HepG2 (cell line): ENCODE results near the gene MGAT1. TPM values are rescaled to one million over a fixed set of nuclear protein-coding genes. Genes with fewer than 3 reads are reported as not detected.

ENCODE experiments used
- MAFF ChIP-seq: IDR thresholded peaks from 2 replicates; pipeline ENCODE4 v1.6.1; 2011; ENCODE audit warnings: low read depth, low read length, improper control_type of control experiment
- ZBTB33 ChIP-seq: sonication (generic); formaldehyde crosslinking; IDR thresholded peaks from 2 replicates; pipeline ENCODE4 v1.4.0; 2020; ENCODE audit warnings: missing genetic modification reagents
- ZFAT ChIP-seq: sonication (generic); formaldehyde crosslinking; conservative IDR thresholded peaks from 2 replicates; pipeline ENCODE4 v1.8.1; 2023; ENCODE audit warnings: missing genetic modification reagents, inconsistent platforms
- polyA plus RNA-seq, 8 experiments: library from polyadenylated mRNA; depleted of rRNA in 3 of 8; stranded (reverse) in 7 of 8; unstranded in 1 of 8; fragments of >200 nt; fragmentation: Illumina TruSeq in 4 of 8; extraction: Trizol in 4 of 8; gene quantifications; 2 replicates each; pipeline versions ENCODE4 v1.2.1 to v1.2.3, GENCODE V29; 2011 to 2016; ENCODE audit warnings: low read depth in 4 of 8, missing spikeins in 1 of 8, mixed read lengths in 1 of 8; ENCODE audit not compliant: insufficient read depth in 1 of 8
- total RNA-seq, 5 experiments: library from RNA; depleted of rRNA; stranded (reverse); fragments of >200 nt; fragmentation: Illumina TruSeq; extraction: Trizol; gene quantifications; 2 replicates each; pipeline ENCODE4 v1.2.3, GENCODE V29; 2016; ENCODE audit warnings: low read depth in 1 of 5
- TF ChIP-seq, protein P1 (sequence below): sonication (generic); formaldehyde crosslinking; IDR thresholded peaks from 2 replicates; pipeline ENCODE4 v1.4.0; 2020; ENCODE audit warnings: missing genetic modification reagents
- TF ChIP-seq, protein P2 (sequence below): sonication (generic); formaldehyde crosslinking; IDR thresholded peaks from 2 replicates; pipeline ENCODE4 v1.5.1; 2020; ENCODE audit warnings: missing genetic modification reagents, mild to moderate bottlenecking, borderline replicate concordance

MGAT1 gene
- total and polyA plus RNA-seq, 2 of the 13 experiments (the other 11 are each of a cell fraction or from before 2014, with no cell fraction given), result 50.1 to 55.3 TPM

- peak; percentile 78 for TF ChIP-seq ZBTB33 (CRISPR knock-in tag)
- TF ChIP-seq ZFAT (CRISPR knock-in tag), result no peak
- TF ChIP-seq, protein P1, sequence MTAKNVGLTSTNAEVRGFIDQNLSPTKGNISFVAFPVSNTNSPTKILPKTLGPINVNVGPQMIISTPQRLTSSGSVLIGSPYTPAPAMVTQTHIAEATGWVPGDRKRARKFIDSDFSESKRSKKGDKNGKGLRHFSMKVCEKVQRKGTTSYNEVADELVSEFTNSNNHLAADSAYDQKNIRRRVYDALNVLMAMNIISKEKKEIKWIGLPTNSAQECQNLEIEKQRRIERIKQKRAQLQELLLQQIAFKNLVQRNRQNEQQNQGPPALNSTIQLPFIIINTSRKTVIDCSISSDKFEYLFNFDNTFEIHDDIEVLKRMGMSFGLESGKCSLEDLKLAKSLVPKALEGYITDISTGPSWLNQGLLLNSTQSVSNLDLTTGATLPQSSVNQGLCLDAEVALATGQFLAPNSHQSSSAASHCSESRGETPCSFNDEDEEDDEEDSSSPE, result 0 out of 2 replicates have a peak, but pooled peaks have one; percentile 19
- TF ChIP-seq, protein P2, sequence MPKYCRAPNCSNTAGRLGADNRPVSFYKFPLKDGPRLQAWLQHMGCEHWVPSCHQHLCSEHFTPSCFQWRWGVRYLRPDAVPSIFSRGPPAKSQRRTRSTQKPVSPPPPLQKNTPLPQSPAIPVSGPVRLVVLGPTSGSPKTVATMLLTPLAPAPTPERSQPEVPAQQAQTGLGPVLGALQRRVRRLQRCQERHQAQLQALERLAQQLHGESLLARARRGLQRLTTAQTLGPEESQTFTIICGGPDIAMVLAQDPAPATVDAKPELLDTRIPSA (CRISPR knock-in tag), result 0 out of 2 replicates have a peak, but pooled peaks have one; percentile 27
- TF ChIP-seq MAFF, result no peak
- TF ChIP-seq, all 625 proteins: peak for 18
These were observed 849 bp upstream of the MGAT1 start (continued) for GRCh38 chr5:180803181-180804128.
